Panc1 (cell line): ENCODE measurements around the gene BICD1. TPM values are rescaled to one million over a fixed set of nuclear protein-coding genes. Genes with fewer than 3 reads are reported as not detected.

Experiments used
- ATAC-seq: fragments of 200-7000 bp; cut with Tn5 transposase; 2 replicates; pipeline ENCODE4 v1.9.1; 2020; ENCODE audit warnings: mild to moderate bottlenecking, moderate library complexity
- BruUV-seq: library from RNA; stranded (reverse); fragments of 400-500 nt; replicated peaks from 2 replicates; lab custom pipeline; 2021; lab: Mats Ljungman, UMichigan
- CTCF ChIA-PET: fragments of 300-600 bp; sonication (Branson Sonifier 250); formaldehyde crosslinking; loops from one replicate; lab custom pipeline; 2022; ENCODE audit warnings: antibody characterized with exemption; lab: Charles Lee
- POLR2A ChIA-PET: fragments of 300-600 bp; sonication (Branson Sonifier 250); formaldehyde crosslinking; loops from one replicate; lab custom pipeline; 2022; ENCODE audit warnings: antibody characterized with exemption; lab: Charles Lee
- DNase-seq: peaks from one replicate; pipeline ENCODE4 v3.0.0-alpha.2; 2010; ENCODE audit warnings: low read depth, low spot score
- H3K27ac ChIP-seq: 2 replicates; pipeline ENCODE4 v1.5.1; 2011; ENCODE audit warnings: mild to moderate bottlenecking, low read length, inconsistent platforms
- H3K27me3 ChIP-seq: fragments of 200-500 bp; sonication (Bioruptor generic); 2 replicates; pipeline ENCODE4 v1.6.0; 2014; ENCODE audit warnings: low read length, inconsistent platforms; ENCODE audit not compliant: control insufficient read depth, insufficient read depth
- H3K36me3 ChIP-seq: fragments of 200-500 bp; sonication (Bioruptor generic); 2 replicates; pipeline ENCODE4 v1.5.1; 2014; ENCODE audit warnings: inconsistent platforms, mild to moderate bottlenecking, low read length, moderate library complexity; ENCODE audit not compliant: control insufficient read depth, insufficient read depth
- H3K4me1 ChIP-seq: 2 replicates; pipeline ENCODE4 v1.5.1; 2011; ENCODE audit warnings: inconsistent platforms, mild to moderate bottlenecking, low read length, moderate library complexity; ENCODE audit not compliant: control insufficient read depth, insufficient read depth
- H3K4me3 ChIP-seq, 2 experiments: 2 replicates each; pipeline ENCODE4 v1.5.1; 2011 to 2012; ENCODE audit warnings: low read depth in 2 of 2, low read length in 2 of 2, mild to moderate bottlenecking in 2 of 2, inconsistent platforms in 1 of 2, moderate library complexity in 1 of 2
- H3K9me3 ChIP-seq: fragments of 200-500 bp; sonication (Bioruptor generic); 2 replicates; pipeline ENCODE4 v1.5.1; 2014; ENCODE audit warnings: low read depth, mild to moderate bottlenecking, inconsistent platforms, low read length, moderate library complexity; ENCODE audit not compliant: control insufficient read depth, insufficient read depth
- POLR2AphosphoS5 ChIP-seq: IDR thresholded peaks from 2 replicates; pipeline ENCODE4 v1.6.1; 2012; ENCODE audit warnings: mild to moderate bottlenecking, low read depth, low read length, moderate library complexity
- REST ChIP-seq, 2 experiments: IDR thresholded peaks; 2 replicates each; pipeline ENCODE4 v1.6.1; 2011 to 2012; ENCODE audit warnings: low read depth in 2 of 2, control low read depth in 1 of 2, low read length in 1 of 2, mild to moderate bottlenecking in 1 of 2, moderate library complexity in 1 of 2; ENCODE audit not compliant: insufficient read depth in 1 of 2
- SIN3A ChIP-seq: IDR thresholded peaks from 2 replicates; pipeline ENCODE4 v1.6.1; 2012; ENCODE audit warnings: low read depth, mild to moderate bottlenecking, low read length, moderate library complexity, borderline replicate concordance; ENCODE audit not compliant: insufficient read depth
- TCF7L2 ChIP-seq: IDR thresholded peaks from 2 replicates; pipeline ENCODE4 v1.6.1; 2011; ENCODE audit warnings: mild to moderate bottlenecking, low read depth, low read length, inconsistent platforms
- in situ Hi-C: cut with HindIII; loops from 2 replicates; pipeline ENCODE4 v1.10.0; 2016; ENCODE audit warnings: low sequenced_read_pairs, low pct_unique_long_range_greater_than_20kb
- intact Hi-C: fragments of 100-400 bp; cut with micrococcal nuclease; formaldehyde crosslinking; loops from one replicate; pipeline ENCODE4 v1.10.0; 2022; ENCODE audit not compliant: unreplicated experiment
- total RNA-seq: library from RNA; stranded (reverse); gene quantifications from one replicate; pipeline ENCODE4 v1.2.1, GENCODE V29; 2021; ENCODE audit not compliant: unreplicated experiment
- TF ChIP-seq, protein P1 (sequence below): fragments of 450-650 bp; IDR thresholded peaks from 2 replicates; pipeline ENCODE4 v1.5.1; 2017; ENCODE audit warnings: mild to moderate bottlenecking

BICD1 gene
- total RNA-seq, 1 experiment from 2014 or later, result 40.0 TPM

DNA sequence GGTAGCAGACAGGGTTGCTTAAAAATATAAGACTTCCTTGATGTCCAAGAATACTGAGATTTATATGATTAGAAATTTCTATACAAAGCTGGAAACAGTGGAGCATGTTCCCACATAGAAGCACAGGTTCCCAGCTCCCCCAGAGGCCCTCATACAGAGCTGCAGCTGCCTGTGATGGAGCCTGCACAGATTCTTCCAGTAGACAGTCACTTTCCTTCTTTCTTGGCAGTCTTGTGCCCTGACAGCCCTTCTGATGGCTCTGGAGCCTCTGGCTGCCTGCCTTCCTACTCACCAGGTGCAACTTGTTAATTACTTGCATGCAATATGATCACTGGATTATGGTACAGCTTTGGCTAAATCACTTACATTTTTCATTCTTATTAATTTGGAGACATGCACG, 44.4 kb downstream of the BICD1 start:
- Histone ChIP-seq H3K27ac (no peak overlapping the region), H3K4me1 (no peaks in the 10 kb centered on the region), H3K4me3 (no peak overlapping the region), H3K27me3 (no peaks in the 10 kb centered on the region), H3K9me3 (no peaks in the 10 kb centered on the region), H3K36me3 (no peaks in the 10 kb centered on the region; the same call in 1 of the 2 replicates)
- ChIA-PET CTCF (no interaction called here), POLR2A (no interaction called here)
- TF ChIP-seq, protein P1, sequence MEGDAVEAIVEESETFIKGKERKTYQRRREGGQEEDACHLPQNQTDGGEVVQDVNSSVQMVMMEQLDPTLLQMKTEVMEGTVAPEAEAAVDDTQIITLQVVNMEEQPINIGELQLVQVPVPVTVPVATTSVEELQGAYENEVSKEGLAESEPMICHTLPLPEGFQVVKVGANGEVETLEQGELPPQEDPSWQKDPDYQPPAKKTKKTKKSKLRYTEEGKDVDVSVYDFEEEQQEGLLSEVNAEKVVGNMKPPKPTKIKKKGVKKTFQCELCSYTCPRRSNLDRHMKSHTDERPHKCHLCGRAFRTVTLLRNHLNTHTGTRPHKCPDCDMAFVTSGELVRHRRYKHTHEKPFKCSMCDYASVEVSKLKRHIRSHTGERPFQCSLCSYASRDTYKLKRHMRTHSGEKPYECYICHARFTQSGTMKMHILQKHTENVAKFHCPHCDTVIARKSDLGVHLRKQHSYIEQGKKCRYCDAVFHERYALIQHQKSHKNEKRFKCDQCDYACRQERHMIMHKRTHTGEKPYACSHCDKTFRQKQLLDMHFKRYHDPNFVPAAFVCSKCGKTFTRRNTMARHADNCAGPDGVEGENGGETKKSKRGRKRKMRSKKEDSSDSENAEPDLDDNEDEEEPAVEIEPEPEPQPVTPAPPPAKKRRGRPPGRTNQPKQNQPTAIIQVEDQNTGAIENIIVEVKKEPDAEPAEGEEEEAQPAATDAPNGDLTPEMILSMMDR, result no peak
- no peak for TF ChIP-seq REST (IDR thresholded peaks at IDR 0.05; ENCODE audit: insufficient read depth in 1 of 2, low read depth in 2 of 2, low read length in 1 of 2)
- no peak for TF ChIP-seq SIN3A
- TF ChIP-seq TCF7L2, result no peak
- TF ChIP-seq POLR2AphosphoS5, result no peak
- in situ Hi-C loops (no loop called here), intact Hi-C loops (no loop called here)
- no peak for DNase-seq
- no TSS peak for BruUV-seq
- ATAC-seq, result no peak; the same call in 1 of the 2 replicates

- Histone ChIP-seq H3K27me3 (no peaks in the 10 kb centered on the region), H3K4me3 (no peak overlapping the region), H3K27ac (no peak overlapping the region), H3K36me3 (no peaks in the 10 kb centered on the region; the same call in 1 of the 2 replicates), H3K4me1 (no peaks in the 10 kb centered on the region), H3K9me3 (no peaks in the 10 kb centered on the region)
- DNase-seq, result no peak
- TF ChIP-seq POLR2AphosphoS5 (no peak), REST (IDR thresholded peaks at IDR 0.05; ENCODE audit: insufficient read depth in 1 of 2, low read depth in 2 of 2, low read length in 1 of 2) (no peak), TCF7L2 (no peak)
- TF ChIP-seq, protein P1, result no peak
- ChIA-PET POLR2A (no interaction called here), CTCF (no interaction called here)
- in situ Hi-C loops (no loop called here), intact Hi-C loops (no loop called here)
- no TSS peak for BruUV-seq
- no peak for ATAC-seq
Measured at GRCh38 chr12:32151552-32151951, 44.9 kb downstream of the BICD1 start.
